Uterus (tissue), 2 donors: ENCODE data around the gene DLGAP1.

Source experiments
- POLR2A ChIP-seq, 2 donors: fragments of 450-650 bp; IDR thresholded peaks; one replicate each; pipeline ENCODE4 v1.6.1; 2016; ENCODE audit warnings: antibody characterized with exemption in 2 of 2, mild to moderate bottlenecking in 1 of 2, moderate library complexity in 1 of 2
- TF ChIP-seq, protein P1 (sequence below), 4 experiments: fragments of 200-600 bp in 2 of 4; fragments of 450-650 bp in 2 of 4; sonication (generic) in 2 of 4; IDR thresholded peaks; one replicate each; pipeline ENCODE4 v1.5.1; 2016 to 2019; ENCODE audit warnings: antibody characterized with exemption in 4 of 4, mild to moderate bottlenecking in 2 of 4, moderate library complexity in 1 of 4

DNA sequence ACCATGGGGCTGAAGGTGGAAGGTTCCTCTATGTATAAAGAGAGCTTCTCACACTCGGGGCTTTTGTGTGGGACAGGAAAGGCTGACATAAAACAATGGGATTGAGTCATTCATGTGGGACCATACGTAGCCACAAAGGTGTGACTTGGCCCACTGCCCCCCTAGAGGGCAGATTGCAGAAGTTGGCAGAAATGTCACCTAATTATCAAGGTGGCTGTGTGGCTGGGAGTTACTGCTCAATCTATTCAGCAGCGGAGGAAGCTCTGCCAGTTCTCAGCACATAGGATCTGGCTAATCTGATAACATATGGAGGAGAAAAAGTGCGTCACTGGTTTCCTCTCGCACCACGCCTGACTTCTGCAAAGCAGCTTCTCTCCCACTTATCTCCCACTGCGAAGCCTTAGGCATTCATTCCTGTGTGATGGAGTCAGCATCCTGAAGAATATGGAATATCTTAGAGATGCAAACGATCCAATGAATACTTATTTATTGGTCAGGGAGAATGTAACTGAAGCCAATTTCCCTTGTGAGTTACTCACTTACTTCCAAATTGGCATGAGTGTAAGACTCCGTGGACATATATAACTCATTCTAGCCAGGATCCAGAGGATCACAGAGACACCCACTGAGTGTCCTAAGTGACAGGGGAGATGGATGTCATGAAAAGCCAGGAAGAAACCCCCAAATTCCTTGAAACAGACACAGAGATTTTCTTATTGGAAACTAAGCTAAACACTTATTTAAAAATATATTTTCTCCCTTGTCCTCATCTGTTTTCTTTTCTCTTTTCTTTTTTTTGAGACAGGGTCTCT lies 660.4 kb downstream of the DLGAP1 start:
- TF ChIP-seq, protein P1, sequence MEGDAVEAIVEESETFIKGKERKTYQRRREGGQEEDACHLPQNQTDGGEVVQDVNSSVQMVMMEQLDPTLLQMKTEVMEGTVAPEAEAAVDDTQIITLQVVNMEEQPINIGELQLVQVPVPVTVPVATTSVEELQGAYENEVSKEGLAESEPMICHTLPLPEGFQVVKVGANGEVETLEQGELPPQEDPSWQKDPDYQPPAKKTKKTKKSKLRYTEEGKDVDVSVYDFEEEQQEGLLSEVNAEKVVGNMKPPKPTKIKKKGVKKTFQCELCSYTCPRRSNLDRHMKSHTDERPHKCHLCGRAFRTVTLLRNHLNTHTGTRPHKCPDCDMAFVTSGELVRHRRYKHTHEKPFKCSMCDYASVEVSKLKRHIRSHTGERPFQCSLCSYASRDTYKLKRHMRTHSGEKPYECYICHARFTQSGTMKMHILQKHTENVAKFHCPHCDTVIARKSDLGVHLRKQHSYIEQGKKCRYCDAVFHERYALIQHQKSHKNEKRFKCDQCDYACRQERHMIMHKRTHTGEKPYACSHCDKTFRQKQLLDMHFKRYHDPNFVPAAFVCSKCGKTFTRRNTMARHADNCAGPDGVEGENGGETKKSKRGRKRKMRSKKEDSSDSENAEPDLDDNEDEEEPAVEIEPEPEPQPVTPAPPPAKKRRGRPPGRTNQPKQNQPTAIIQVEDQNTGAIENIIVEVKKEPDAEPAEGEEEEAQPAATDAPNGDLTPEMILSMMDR (IDR thresholded peaks at IDR 0.05): no peak
- TF ChIP-seq POLR2A (IDR thresholded peaks at IDR 0.05): no peak
